ENCODE results near the gene TRMT2A. TPM values are rescaled to one million over a fixed set of nuclear protein-coding genes. Genes with fewer than 3 reads are reported as not detected.

Gene TRMT2A
- total RNA-seq, 1 experiment from 2014 or later, result 68.1 TPM

GRCh38 chr22:20138417-20138738 lies 21.4 kb upstream of the TRMT2A start:
- intact Hi-C loops (cut with micrococcal nuclease; ENCODE audit: unreplicated experiment), result no loop called here
- no peak for DNase-seq (ENCODE audit: low spot score)
- Histone ChIP-seq H3K4me1 (ENCODE audit: insufficient read depth, low read length, poor library complexity, severe bottlenecking) (no peaks in the 10 kb centered on the region), H3K4me3 (ENCODE audit: low read depth, low read length, poor library complexity, severe bottlenecking) (no peak overlapping the region), H3K27me3 (replicated peaks; ENCODE audit: insufficient read depth, low read depth, low read length, poor library complexity) (no peaks in the 10 kb centered on the region), H3K9me3 (ENCODE audit: low read depth, low read length, poor library complexity, severe bottlenecking) (no peaks in the 10 kb centered on the region), H3K36me3 (ENCODE audit: insufficient read depth, low read length, poor library complexity, severe bottlenecking) (no peaks in the 10 kb centered on the region), H3K27ac (ENCODE audit: low read depth, low read length, poor library complexity, severe bottlenecking) (no peak overlapping the region)
- POLR2A ChIA-PET (ENCODE audit: low non-redundant PET), result no interaction called here
- CTCF ChIA-PET, result no interaction called here
- no peak for TF ChIP-seq EZH2 (IDR thresholded peaks at IDR 0.05; ENCODE audit: borderline replicate concordance, low read depth, low read length, poor library complexity, severe bottlenecking)
- TF ChIP-seq, protein P1, sequence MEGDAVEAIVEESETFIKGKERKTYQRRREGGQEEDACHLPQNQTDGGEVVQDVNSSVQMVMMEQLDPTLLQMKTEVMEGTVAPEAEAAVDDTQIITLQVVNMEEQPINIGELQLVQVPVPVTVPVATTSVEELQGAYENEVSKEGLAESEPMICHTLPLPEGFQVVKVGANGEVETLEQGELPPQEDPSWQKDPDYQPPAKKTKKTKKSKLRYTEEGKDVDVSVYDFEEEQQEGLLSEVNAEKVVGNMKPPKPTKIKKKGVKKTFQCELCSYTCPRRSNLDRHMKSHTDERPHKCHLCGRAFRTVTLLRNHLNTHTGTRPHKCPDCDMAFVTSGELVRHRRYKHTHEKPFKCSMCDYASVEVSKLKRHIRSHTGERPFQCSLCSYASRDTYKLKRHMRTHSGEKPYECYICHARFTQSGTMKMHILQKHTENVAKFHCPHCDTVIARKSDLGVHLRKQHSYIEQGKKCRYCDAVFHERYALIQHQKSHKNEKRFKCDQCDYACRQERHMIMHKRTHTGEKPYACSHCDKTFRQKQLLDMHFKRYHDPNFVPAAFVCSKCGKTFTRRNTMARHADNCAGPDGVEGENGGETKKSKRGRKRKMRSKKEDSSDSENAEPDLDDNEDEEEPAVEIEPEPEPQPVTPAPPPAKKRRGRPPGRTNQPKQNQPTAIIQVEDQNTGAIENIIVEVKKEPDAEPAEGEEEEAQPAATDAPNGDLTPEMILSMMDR (conservative IDR thresholded peaks at IDR 0.05; ENCODE audit: low read depth, low read length), result no peak
- no TSS peak for BruUV-seq (replicated peaks)

DNA sequence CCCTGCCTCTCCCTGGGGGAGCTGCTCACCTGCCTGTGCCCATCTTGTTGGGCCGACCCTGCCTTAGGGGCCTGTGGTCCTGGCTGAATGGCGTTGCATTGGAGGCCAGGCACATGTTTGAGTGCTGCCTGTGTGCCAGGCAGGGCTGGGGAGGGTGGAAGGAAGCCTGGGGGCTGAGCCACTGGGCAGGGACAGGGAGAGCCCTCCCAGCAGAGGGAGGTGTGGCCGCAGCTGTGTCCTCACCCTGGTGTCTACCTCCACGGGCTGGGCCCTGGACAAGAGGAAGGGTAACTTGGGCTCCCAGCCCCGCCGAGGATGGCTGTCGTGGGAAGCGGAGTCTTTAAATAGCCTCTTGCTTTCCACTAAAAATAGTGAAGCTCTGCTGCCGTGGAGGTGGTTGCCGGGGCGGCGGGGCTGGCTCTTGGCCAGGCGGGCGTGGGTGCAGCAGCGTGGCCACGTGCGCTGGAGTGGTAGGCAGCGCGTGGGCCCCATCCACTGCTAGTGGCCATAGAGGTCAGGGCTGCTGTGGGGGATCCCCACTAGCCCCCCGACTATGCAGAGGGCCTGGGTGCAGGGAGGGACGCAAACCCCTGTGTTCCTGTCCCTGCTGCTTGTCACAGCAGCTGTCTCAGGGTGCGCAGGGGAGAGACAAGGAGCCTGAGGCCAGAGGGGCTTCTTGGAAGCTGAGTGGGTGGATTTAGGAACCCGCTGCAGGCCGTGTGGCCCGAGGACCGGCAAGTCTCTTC lies 20.8 kb upstream of the TRMT2A start:
- POLR2A ChIA-PET (ENCODE audit: low non-redundant PET), result no interaction called here
- no peaks in the 10 kb centered on the region for H3K27me3 ChIP-seq (replicated peaks; ENCODE audit: insufficient read depth, low read depth, low read length, poor library complexity)
- H3K27ac ChIP-seq (ENCODE audit: low read depth, low read length, poor library complexity, severe bottlenecking), result no peak overlapping the region
- DNase-seq (ENCODE audit: low spot score), result no peak
- no peaks in the 10 kb centered on the region for H3K4me1 ChIP-seq (ENCODE audit: insufficient read depth, low read length, poor library complexity, severe bottlenecking)
- no peaks in the 10 kb centered on the region for H3K36me3 ChIP-seq (ENCODE audit: insufficient read depth, low read length, poor library complexity, severe bottlenecking)
- no peak overlapping the region for H3K4me3 ChIP-seq (ENCODE audit: low read depth, low read length, poor library complexity, severe bottlenecking)
- TF ChIP-seq EZH2 (IDR thresholded peaks at IDR 0.05; ENCODE audit: borderline replicate concordance, low read depth, low read length, poor library complexity, severe bottlenecking), result no peak
- TF ChIP-seq, protein P1 (conservative IDR thresholded peaks at IDR 0.05; ENCODE audit: low read depth, low read length), result no peak
- CTCF ChIA-PET, result no interaction called here
- BruUV-seq (replicated peaks), result no TSS peak
- H3K9me3 ChIP-seq (ENCODE audit: low read depth, low read length, poor library complexity, severe bottlenecking), result no peaks in the 10 kb centered on the region
- intact Hi-C loops (cut with micrococcal nuclease; ENCODE audit: unreplicated experiment), result no loop called here

- TF ChIP-seq EZH2 (IDR thresholded peaks at IDR 0.05; ENCODE audit: borderline replicate concordance, low read depth, low read length, poor library complexity, severe bottlenecking), result no peak
- TF ChIP-seq, protein P1 (conservative IDR thresholded peaks at IDR 0.05; ENCODE audit: low read depth, low read length), result no peak
- Histone ChIP-seq H3K27ac (ENCODE audit: low read depth, low read length, poor library complexity, severe bottlenecking) (no peak overlapping the region), H3K9me3 (ENCODE audit: low read depth, low read length, poor library complexity, severe bottlenecking) (no peaks in the 10 kb centered on the region), H3K27me3 (replicated peaks; ENCODE audit: insufficient read depth, low read depth, low read length, poor library complexity) (no peaks in the 10 kb centered on the region), H3K36me3 (ENCODE audit: insufficient read depth, low read length, poor library complexity, severe bottlenecking) (no peaks in the 10 kb centered on the region), H3K4me3 (ENCODE audit: low read depth, low read length, poor library complexity, severe bottlenecking) (no peak overlapping the region), H3K4me1 (ENCODE audit: insufficient read depth, low read length, poor library complexity, severe bottlenecking) (no peaks in the 10 kb centered on the region)
- no TSS peak for BruUV-seq (replicated peaks)
- intact Hi-C loops (cut with micrococcal nuclease; ENCODE audit: unreplicated experiment), result no loop called here
- ChIA-PET POLR2A (ENCODE audit: low non-redundant PET) (no interaction called here), CTCF (no interaction called here)
- no peak for DNase-seq (ENCODE audit: low spot score)
Observed at GRCh38 chr22:20137113-20137512, 20.1 kb upstream of the TRMT2A start.
